Measurements from ENCODE around the gene HMCN2.
"Not testable (repeated sequence)": the region's sequence is repeated elsewhere in the genome, so short reads cannot be mapped to it uniquely, and the experiment has no call there.

DNA sequence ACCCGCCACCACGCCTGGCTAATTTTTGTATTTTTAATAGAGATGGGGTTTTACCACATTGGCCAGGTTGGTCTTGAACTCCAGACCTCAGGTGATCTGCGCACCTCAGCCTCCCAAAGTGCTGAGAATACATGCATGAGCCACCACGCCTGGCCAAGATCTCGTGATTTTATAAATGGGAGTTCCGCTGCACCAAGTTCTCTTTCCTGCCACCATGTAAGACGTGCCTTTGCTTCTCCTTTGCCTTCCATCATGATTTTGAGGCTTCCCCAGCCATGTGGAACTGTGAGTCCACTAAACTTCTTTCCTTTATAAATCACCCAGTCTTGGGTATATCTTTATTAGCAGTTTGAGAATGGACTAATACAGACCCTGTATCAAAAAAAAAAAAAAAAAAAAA, 7.4 kb upstream of the HMCN2 start:
- TF ChIP-seq, protein P1, sequence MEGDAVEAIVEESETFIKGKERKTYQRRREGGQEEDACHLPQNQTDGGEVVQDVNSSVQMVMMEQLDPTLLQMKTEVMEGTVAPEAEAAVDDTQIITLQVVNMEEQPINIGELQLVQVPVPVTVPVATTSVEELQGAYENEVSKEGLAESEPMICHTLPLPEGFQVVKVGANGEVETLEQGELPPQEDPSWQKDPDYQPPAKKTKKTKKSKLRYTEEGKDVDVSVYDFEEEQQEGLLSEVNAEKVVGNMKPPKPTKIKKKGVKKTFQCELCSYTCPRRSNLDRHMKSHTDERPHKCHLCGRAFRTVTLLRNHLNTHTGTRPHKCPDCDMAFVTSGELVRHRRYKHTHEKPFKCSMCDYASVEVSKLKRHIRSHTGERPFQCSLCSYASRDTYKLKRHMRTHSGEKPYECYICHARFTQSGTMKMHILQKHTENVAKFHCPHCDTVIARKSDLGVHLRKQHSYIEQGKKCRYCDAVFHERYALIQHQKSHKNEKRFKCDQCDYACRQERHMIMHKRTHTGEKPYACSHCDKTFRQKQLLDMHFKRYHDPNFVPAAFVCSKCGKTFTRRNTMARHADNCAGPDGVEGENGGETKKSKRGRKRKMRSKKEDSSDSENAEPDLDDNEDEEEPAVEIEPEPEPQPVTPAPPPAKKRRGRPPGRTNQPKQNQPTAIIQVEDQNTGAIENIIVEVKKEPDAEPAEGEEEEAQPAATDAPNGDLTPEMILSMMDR (IDR thresholded peaks at IDR 0.05): not testable (repeated sequence)
- TF ChIP-seq POLR2A (IDR thresholded peaks at IDR 0.05): not testable (repeated sequence)

Measured in uterus (tissue), 2 donors.